B cell (primary cell): ENCODE results near the gene MED13. TPM values are rescaled to one million over a fixed set of nuclear protein-coding genes. Genes with fewer than 3 reads are reported as not detected.

Experiments used
- ATAC-seq: fragments of 200-7000 bp; cut with Tn5 transposase; one replicate; pipeline ENCODE4 v1.10.0; 2021; ENCODE audit warnings: low read depth, mild to moderate bottlenecking, moderate number of reproducible peaks, moderate library complexity
- CTCF ChIA-PET: fragments of 350-600 bp; sonication (Branson Sonifier 250); formaldehyde crosslinking; loops from one replicate; lab custom pipeline; 2021; ENCODE audit warnings: antibody characterized with exemption, inconsistent platforms; lab: Charles Lee
- POLR2A ChIA-PET: fragments of 350-600 bp; sonication (Branson Sonifier 250); formaldehyde crosslinking; loops from one replicate; lab custom pipeline; 2021; ENCODE audit warnings: antibody characterized with exemption; lab: Charles Lee
- DNase-seq: peaks from one replicate; pipeline ENCODE4 v3.0.0; 2013
- H2AFZ ChIP-seq: 2 replicates; pipeline ENCODE4 v1.6.1; 2012; ENCODE audit warnings: mild to moderate bottlenecking, low read depth, low read length; ENCODE audit not compliant: insufficient read depth, poor library complexity, severe bottlenecking
- H3K27ac ChIP-seq, 2 donors: 1 replicate in 1 of 2; 2 replicates in 1 of 2; pipeline ENCODE4 v1.5.1; 2012 to 2013; ENCODE audit warnings: low read length in 2 of 2, mild to moderate bottlenecking in 2 of 2, moderate library complexity in 1 of 2
- H3K27me3 ChIP-seq, 4 experiments: fragments of 200-600 bp in 1 of 4; sonication (generic) in 1 of 4; replicated peaks in 1 of 4; 1 replicate in 2 of 4; 2 replicates in 2 of 4; pipeline versions ENCODE4 v1.6.1 to v1.7.0; 2013 to 2016; ENCODE audit warnings: low read length in 3 of 4, mild to moderate bottlenecking in 2 of 4, mixed read lengths in 1 of 4, moderate library complexity in 1 of 4; ENCODE audit not compliant: insufficient read depth in 4 of 4, control insufficient read depth in 3 of 4; ENCODE audit errors: control extremely low read depth in 1 of 4
- H3K36me3 ChIP-seq, 2 experiments: replicated peaks in 1 of 2; 1 replicate in 1 of 2; 2 replicates in 1 of 2; pipeline versions ENCODE4 v1.6.1 to v1.7.1; 2013; ENCODE audit warnings: low read length in 1 of 2; ENCODE audit not compliant: insufficient read depth in 2 of 2, control insufficient read depth in 1 of 2; ENCODE audit errors: control extremely low read depth in 1 of 2, extremely low read depth in 1 of 2
- H3K4me1 ChIP-seq, 2 donors: fragments of 200-600 bp in 1 of 2; sonication (generic) in 1 of 2; 1 replicate in 1 of 2; 2 replicates in 1 of 2; pipeline versions ENCODE4 v1.5.1 to v1.6.1; 2013 to 2017; ENCODE audit warnings: low read length in 2 of 2; ENCODE audit not compliant: control insufficient read depth in 2 of 2, insufficient read depth in 2 of 2
- H3K4me2 ChIP-seq: replicated peaks from 2 replicates; pipeline ENCODE3; 2012; ENCODE audit warnings: mild to moderate bottlenecking, low read depth, low read length; ENCODE audit not compliant: poor library complexity, severe bottlenecking
- H3K4me3 ChIP-seq, 5 experiments: fragments of 200-600 bp in 1 of 5; sonication (generic) in 1 of 5; 1 replicate in 3 of 5; 2 replicates in 2 of 5; pipeline versions ENCODE4 v1.5.1 to v1.7.0; 2011 to 2016; ENCODE audit warnings: low read length in 4 of 5, mild to moderate bottlenecking in 4 of 5, low read depth in 2 of 5, control low read depth in 1 of 5, moderate library complexity in 1 of 5; ENCODE audit not compliant: insufficient read depth in 1 of 5; ENCODE audit errors: control extremely low read depth in 1 of 5, extremely low read depth in 1 of 5
- H3K79me2 ChIP-seq: fragments of 200-600 bp; sonication (generic); one replicate; pipeline ENCODE4 v1.6.0; 2016; ENCODE audit warnings: low read length; ENCODE audit not compliant: control insufficient read depth, insufficient read depth
- H3K9ac ChIP-seq: fragments of 200-600 bp; sonication (generic); 2 replicates; pipeline ENCODE4 v1.6.1; 2017; ENCODE audit warnings: mild to moderate bottlenecking, low read length, moderate library complexity
- H3K9me3 ChIP-seq, 3 donors: one replicate each; pipeline versions ENCODE4 v1.6.1 to v1.7.1; 2013; ENCODE audit warnings: low read length in 2 of 3; ENCODE audit not compliant: control insufficient read depth in 2 of 3, insufficient read depth in 1 of 3; ENCODE audit errors: control extremely low read depth in 1 of 3
- H4K20me1 ChIP-seq: 2 replicates; pipeline ENCODE4 v1.6.0; 2012; ENCODE audit warnings: mild to moderate bottlenecking, low read length; ENCODE audit not compliant: insufficient read depth, control insufficient read depth, poor library complexity, severe bottlenecking
- H3K27ac Mint-ChIP-seq: one replicate; pipeline ENCODE4 v1.8.0; 2021; ENCODE audit warnings: mixed read lengths
- H3K27me3 Mint-ChIP-seq: one replicate; pipeline ENCODE4 v1.8.0; 2021; ENCODE audit warnings: mixed read lengths
- H3K4me1 Mint-ChIP-seq: one replicate; pipeline ENCODE4 v1.8.0; 2021; ENCODE audit warnings: mixed read lengths
- H3K4me3 Mint-ChIP-seq: one replicate; pipeline ENCODE4 v1.8.0; 2021; ENCODE audit warnings: mixed read lengths
- H3K9me3 Mint-ChIP-seq: one replicate; pipeline ENCODE4 v1.8.0; 2022; ENCODE audit warnings: mixed read lengths; ENCODE audit not compliant: insufficient read depth
- CTCF ChIP-seq: fragments of 200-600 bp; IDR thresholded peaks from one replicate; pipeline ENCODE4 v1.8.0; 2022; ENCODE audit warnings: antibody characterized with exemption, mild to moderate bottlenecking
- EZH2 ChIP-seq: IDR thresholded peaks from 2 replicates; pipeline ENCODE4 v1.6.1; 2012; ENCODE audit warnings: borderline replicate concordance, low read depth, mild to moderate bottlenecking, moderate library complexity, low read length; ENCODE audit not compliant: insufficient read depth, poor library complexity, severe bottlenecking
- WGBS: methylation state at CpG from one replicate; pipeline ENCODE4 v1.1.5; 2013; ENCODE audit warnings: missing lambda C conversion rate; ENCODE audit not compliant: insufficient coverage; 5-methylcytosine and 5-hydroxymethylcytosine counted together
- intact Hi-C: fragments of 100-400 bp; cut with micrococcal nuclease; formaldehyde crosslinking; loops from one replicate; pipeline ENCODE4 v1.10.0; 2022
- polyA plus RNA-seq: library from polyadenylated mRNA; depleted of rRNA; stranded (reverse); fragments of >200 nt; gene quantifications from 2 replicates; pipeline ENCODE4 v1.2.3, GENCODE V29; 2012
- total RNA-seq, 2 donors: library from RNA; stranded (reverse); fragments of 120-200 nt in 1 of 2; gene quantifications; 1 replicate in 1 of 2; 2 replicates in 1 of 2; pipeline versions ENCODE4 v1.2.3 to v1.2.4, GENCODE V29; 2013 to 2022

The MED13 gene
- total and polyA plus RNA-seq, 2 donors (not counting 1 experiment from before 2014, with no cell fraction given) = 17.3 to 120 TPM

DNA sequence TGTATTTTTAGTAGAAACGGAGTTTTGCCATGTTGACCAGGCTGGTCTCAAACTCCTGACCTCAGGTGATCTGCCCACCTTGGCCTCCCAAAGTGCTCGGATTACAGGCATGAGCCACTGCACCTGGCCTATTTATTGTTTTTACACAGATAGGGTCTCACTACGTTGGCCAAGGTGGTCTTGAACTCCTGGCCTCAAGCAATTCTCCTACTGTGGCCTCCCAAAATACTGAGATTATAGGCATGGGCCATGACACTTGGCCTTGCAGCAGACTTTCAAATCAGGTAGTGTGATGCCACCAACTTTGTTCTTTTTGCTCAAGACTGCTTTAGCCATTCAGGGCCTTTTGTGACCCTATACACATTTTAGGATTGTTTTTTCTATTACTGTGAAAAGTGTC, 75.6 kb downstream of the MED13 start:
- POLR2A ChIA-PET = no interaction called here

GRCh38 chr17:61986898-61987297, 78.2 kb downstream of the MED13 start:
- no peaks in the 10 kb centered on the region for H3K27me3 Mint-ChIP-seq
- H4K20me1 ChIP-seq = peaks cover 5% of the 10 kb centered on the region
- TF ChIP-seq CTCF (no peak), EZH2 (no peak)
- CTCF ChIA-PET = interaction anchor here (1.3 kb wide), 1 partner anchor 123 kb away, joined by 5 read pairs; no protein-coding TSS in a partner anchor
- intact Hi-C loops = loop anchor here (10.0 kb wide), 1 partner anchor 48 kb away; no protein-coding TSS in a partner anchor
- 100% methylated on average over 3 of the region's 5 CpGs for WGBS
- no peak overlapping the region for H3K4me2 ChIP-seq
- H3K9me3 Mint-ChIP-seq = no peaks in the 10 kb centered on the region
- no peak for DNase-seq
- H2AFZ ChIP-seq = no peak overlapping the region
- no peak overlapping the region for H3K4me3 ChIP-seq
- no peak overlapping the region for H3K4me3 Mint-ChIP-seq
- H3K27ac ChIP-seq = no peak overlapping the region
- H3K27me3 ChIP-seq = no peaks in the 10 kb centered on the region
- POLR2A ChIA-PET = no interaction called here
- ATAC-seq = no peak
- H3K4me1 Mint-ChIP-seq = no peaks in the 10 kb centered on the region
- H3K9ac ChIP-seq = no peak overlapping the region
- H3K79me2 ChIP-seq = peaks cover 15% of the 10 kb centered on the region
- no peak overlapping the region for H3K27ac Mint-ChIP-seq
- H3K4me1 ChIP-seq = no peaks in the 10 kb centered on the region
- peaks cover 13 to 72% of the 10 kb centered on the region in 2 experiments for H3K36me3 ChIP-seq
- H3K9me3 ChIP-seq = no peaks in the 10 kb centered on the region

More for the DNA sequence above, 75.6 kb downstream of the MED13 start:
- WGBS = 96% methylated on average over 3 of the region's 3 CpGs
- CTCF ChIA-PET = no interaction called here
- H3K9me3 ChIP-seq = no peaks in the 10 kb centered on the region
- intact Hi-C loops = loop anchor here (10.0 kb wide), 1 partner anchor 45 kb away; no protein-coding TSS in a partner anchor
- no peak overlapping the region for H3K9ac ChIP-seq
- H2AFZ ChIP-seq = no peak overlapping the region
- H3K36me3 ChIP-seq = peaks cover 9 to 51% of the 10 kb centered on the region in 2 experiments
- no peaks in the 10 kb centered on the region for H3K27me3 Mint-ChIP-seq
- H3K9me3 Mint-ChIP-seq = no peaks in the 10 kb centered on the region
- TF ChIP-seq EZH2 = no peak
- no peak for TF ChIP-seq CTCF
- H3K4me1 ChIP-seq = no peaks in the 10 kb centered on the region
- H3K4me1 Mint-ChIP-seq = no peaks in the 10 kb centered on the region
- H3K27me3 ChIP-seq = no peaks in the 10 kb centered on the region
- peaks cover 5% of the 10 kb centered on the region for H4K20me1 ChIP-seq
- no peak overlapping the region for H3K4me3 ChIP-seq
- H3K27ac Mint-ChIP-seq = no peak overlapping the region
- H3K27ac ChIP-seq = no peak overlapping the region
- no peak overlapping the region for H3K4me2 ChIP-seq
- no peak overlapping the region for H3K4me3 Mint-ChIP-seq
- H3K79me2 ChIP-seq = peaks cover 7% of the 10 kb centered on the region
- DNase-seq (no peak), ATAC-seq (no peak)
